ENCODE results near the gene UBFD1. TPM values are rescaled to one million over a fixed set of nuclear protein-coding genes. Genes with fewer than 3 reads are reported as not detected.
"Not testable (repeated sequence)": the region's sequence is repeated elsewhere in the genome, so short reads cannot be mapped to it uniquely, and the experiment has no call there.

The UBFD1 gene
- total RNA-seq, 1 experiment from 2014 or later, result 78.6 TPM

- no peak for TF ChIP-seq CTCF (IDR thresholded peaks at IDR 0.05; ENCODE audit: insufficient read depth in 1 of 2, low read depth in 1 of 2, low read length in 1 of 2, severe bottlenecking in 1 of 2, unreplicated experiment in 1 of 2)
- H3K36me3 ChIP-seq (ENCODE audit: control insufficient read depth, insufficient read depth, low read length), result no peaks in the 10 kb centered on the region
- no peaks in the 10 kb centered on the region for H3K9me3 ChIP-seq
- no peaks in the 10 kb centered on the region for H3K27me3 Mint-ChIP-seq (ENCODE audit: insufficient read depth, unreplicated experiment)
- no TSS peak for BruUV-seq (replicated peaks)
- intact Hi-C loops (cut with micrococcal nuclease; ENCODE audit: unreplicated experiment), result no loop called here
- no peak overlapping the region for H3K4me3 Mint-ChIP-seq (ENCODE audit: unreplicated experiment)
- H3K9me3 Mint-ChIP-seq (ENCODE audit: unreplicated experiment), result no peaks in the 10 kb centered on the region
- H3K4me3 ChIP-seq (ENCODE audit: low read depth, low read length), result no peak overlapping the region
- ChIA-PET CTCF (no interaction called here), POLR2A (interaction anchor here (1.0 kb wide), 1 partner anchor 18 kb away, joined by 6 read pairs; the partner anchor contains the start of genes EARS2 and UBFD1)
- H3K27ac Mint-ChIP-seq (ENCODE audit: unreplicated experiment), result no peak overlapping the region
- H3K27me3 ChIP-seq (replicated peaks; ENCODE audit: control insufficient read depth, insufficient read depth, low read length), result no peaks in the 10 kb centered on the region
- peak in 1 of 2 experiments; percentile 7 for DNase-seq
- H3K4me1 ChIP-seq, result no peaks in the 10 kb centered on the region
- peaks cover 21% of the 10 kb centered on the region for H3K36me3 Mint-ChIP-seq (ENCODE audit: insufficient read depth, unreplicated experiment)
- no peaks in the 10 kb centered on the region for H3K4me1 Mint-ChIP-seq (ENCODE audit: low read depth, unreplicated experiment)
These were observed 17.3 kb upstream of the UBFD1 start for GRCh38 chr16:23539984-23540816.

GRCh38 chr16:23540817-23541178 is 16.7 kb upstream of the UBFD1 start:
- H3K4me3 Mint-ChIP-seq (ENCODE audit: unreplicated experiment); DNase-seq; H3K27me3 Mint-ChIP-seq (ENCODE audit: insufficient read depth, unreplicated experiment); H3K27ac Mint-ChIP-seq (ENCODE audit: unreplicated experiment); H3K9me3 ChIP-seq; BruUV-seq (replicated peaks); H3K4me1 ChIP-seq; H3K9me3 Mint-ChIP-seq (ENCODE audit: unreplicated experiment); CTCF ChIA-PET; H3K4me1 Mint-ChIP-seq (ENCODE audit: low read depth, unreplicated experiment); H3K27me3 ChIP-seq (replicated peaks; ENCODE audit: control insufficient read depth, insufficient read depth, low read length); H3K4me3 ChIP-seq (ENCODE audit: low read depth, low read length); H3K36me3 ChIP-seq (ENCODE audit: control insufficient read depth, insufficient read depth, low read length); intact Hi-C loops (cut with micrococcal nuclease; ENCODE audit: unreplicated experiment): not testable (repeated sequence)
- POLR2A ChIA-PET, result interaction anchor here (1.0 kb wide), 1 partner anchor 17 kb away, joined by 6 read pairs; the partner anchor contains the start of genes EARS2 and UBFD1
- peaks cover 21% of the 10 kb centered on the region for H3K36me3 Mint-ChIP-seq (ENCODE audit: insufficient read depth, unreplicated experiment)

GRCh38 chr16:23544436-23544835 is 13.1 kb upstream of the UBFD1 start:
- Histone ChIP-seq H3K36me3 (ENCODE audit: control insufficient read depth, insufficient read depth, low read length) (no peaks in the 10 kb centered on the region), H3K4me1 (no peaks in the 10 kb centered on the region), H3K27me3 (replicated peaks; ENCODE audit: control insufficient read depth, insufficient read depth, low read length) (no peaks in the 10 kb centered on the region), H3K9me3 (no peaks in the 10 kb centered on the region), H3K4me3 (ENCODE audit: low read depth, low read length) (no peak overlapping the region)
- Mint-ChIP-seq H3K9me3 (ENCODE audit: unreplicated experiment) (no peaks in the 10 kb centered on the region), H3K27ac (ENCODE audit: unreplicated experiment) (no peak overlapping the region), H3K27me3 (ENCODE audit: insufficient read depth, unreplicated experiment) (no peaks in the 10 kb centered on the region), H3K4me1 (ENCODE audit: low read depth, unreplicated experiment) (no peaks in the 10 kb centered on the region), H3K36me3 (ENCODE audit: insufficient read depth, unreplicated experiment) (peaks cover 36% of the 10 kb centered on the region), H3K4me3 (ENCODE audit: unreplicated experiment) (no peak overlapping the region)
- no TSS peak for BruUV-seq (replicated peaks)
- intact Hi-C loops (cut with micrococcal nuclease; ENCODE audit: unreplicated experiment), result no loop called here
- no peak for DNase-seq
- no peak for TF ChIP-seq CTCF (IDR thresholded peaks at IDR 0.05; ENCODE audit: insufficient read depth in 1 of 2, low read depth in 1 of 2, low read length in 1 of 2, severe bottlenecking in 1 of 2, unreplicated experiment in 1 of 2)
- CTCF ChIA-PET, result no interaction called here
- POLR2A ChIA-PET, result no interaction called here
